ENCODE measurements around the gene SERINC2. TPM values are rescaled to one million over a fixed set of nuclear protein-coding genes. Genes with fewer than 3 reads are reported as not detected.
A peak's percentile ranks its signal among the peaks of the same experiment; 100 is the strongest.

Gene SERINC2
- total RNA-seq: 16.5 and 38.6 TPM in 2 replicates

GRCh38 chr1:31412732-31413404 lies at the start of gene SERINC2:
TSS of gene SERINC2 (plus strand) at chr1:31413213. CDS start at chr1:31413266, 53 bp downstream.
- DNase-seq (ENCODE audit: low read depth): no peak

GRCh38 chr1:31364561-31365250 lies 48.3 kb upstream of the SERINC2 start:
- DNase-seq (ENCODE audit: low read depth): peak; percentile 98

- DNase-seq (ENCODE audit: low read depth): no peak
Measured at GRCh38 chr1:31366796-31367195, 46.2 kb upstream of the SERINC2 start.

GRCh38 chr1:31368611-31369107 lies 44.4 kb upstream of the SERINC2 start:
- DNase-seq (ENCODE audit: low read depth): peak; percentile 52

- no peak for DNase-seq (ENCODE audit: low read depth)
Measured at GRCh38 chr1:31370021-31370420, 43.0 kb upstream of the SERINC2 start.

- DNase-seq (ENCODE audit: low read depth): no peak
Measured at GRCh38 chr1:31370565-31370964, 42.4 kb upstream of the SERINC2 start.

GRCh38 chr1:31371121-31371959 lies 41.7 kb upstream of the SERINC2 start:
- peak; percentile 89 for DNase-seq (ENCODE audit: low read depth)

GRCh38 chr1:31372051-31372450 lies 41.0 kb upstream of the SERINC2 start:
- no peak for DNase-seq (ENCODE audit: low read depth)

- no peak for DNase-seq (ENCODE audit: low read depth)
Measured at GRCh38 chr1:31372751-31373055, 40.3 kb upstream of the SERINC2 start.

- DNase-seq (ENCODE audit: low read depth): peak; percentile 59
Measured at GRCh38 chr1:31373056-31373896, 39.7 kb upstream of the SERINC2 start, which contains the start of gene FABP3. TSS of gene FABP3 (minus strand) at chr1:31373076. CDS start at chr1:31373014, 62 bp downstream.

GRCh38 chr1:31373897-31374486 lies 39.0 kb upstream of the SERINC2 start:
- DNase-seq (ENCODE audit: low read depth): no peak

- peak; percentile 53 for DNase-seq (ENCODE audit: low read depth)
Measured at GRCh38 chr1:31374511-31375196, 38.4 kb upstream of the SERINC2 start.

GRCh38 chr1:31376375-31377134 lies 36.5 kb upstream of the SERINC2 start:
- DNase-seq (ENCODE audit: low read depth): peak; percentile 68

- DNase-seq (ENCODE audit: low read depth): peak; percentile 87
Measured at GRCh38 chr1:31377364-31377863, 35.6 kb upstream of the SERINC2 start.

- DNase-seq (ENCODE audit: low read depth): no peak
Measured at GRCh38 chr1:31378001-31378400, 35.0 kb upstream of the SERINC2 start.

GRCh38 chr1:31380181-31380580 lies 32.8 kb upstream of the SERINC2 start:
- no peak for DNase-seq (ENCODE audit: low read depth)

GRCh38 chr1:31381394-31382294 lies 31.4 kb upstream of the SERINC2 start:
- no peak for DNase-seq (ENCODE audit: low read depth)

GRCh38 chr1:31382379-31382989 lies 30.5 kb upstream of the SERINC2 start:
- DNase-seq (ENCODE audit: low read depth): no peak
